GM12892 (cell line): ENCODE results near the gene LLGL1.

Experiments
- POLR2A ChIP-seq: IDR thresholded peaks from 2 replicates; pipeline ENCODE4 v1.6.1; 2011; ENCODE audit warnings: low read depth, low read length, control low read depth
- POLR2AphosphoS5 ChIP-seq: IDR thresholded peaks from 2 replicates; pipeline ENCODE4 v1.6.1; 2011; ENCODE audit warnings: low read depth, low read length, control low read depth
- TAF1 ChIP-seq: IDR thresholded peaks from 2 replicates; pipeline ENCODE4 v1.6.1; 2011; ENCODE audit warnings: low read depth, mild to moderate bottlenecking, control low read depth, low read length, borderline replicate concordance

DNA sequence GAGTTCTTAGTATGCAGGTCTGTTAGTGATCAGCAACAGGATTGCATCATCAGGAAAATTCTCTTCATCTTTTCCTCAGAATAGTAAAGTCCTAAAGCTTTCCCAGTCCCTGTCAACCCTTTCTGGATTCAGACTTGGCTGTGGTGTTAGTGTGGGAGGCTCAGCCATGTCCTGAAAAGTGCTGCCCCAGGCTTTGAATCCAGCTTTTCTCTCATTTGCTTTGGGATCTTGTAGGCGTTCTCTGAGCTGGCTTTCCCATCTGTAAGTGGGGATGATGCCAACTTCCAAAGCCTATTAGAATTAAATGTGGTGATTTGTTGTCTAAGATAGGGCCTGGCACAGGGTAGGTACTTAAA lies 38.8 kb upstream of the LLGL1 start:
- TF ChIP-seq POLR2AphosphoS5: no peak
- no peak for TF ChIP-seq TAF1
- no peak for TF ChIP-seq POLR2A
